Measurements from ENCODE around the gene TMPRSS11F.
"Not testable (repeated sequence)": the region's sequence is repeated elsewhere in the genome, so short reads cannot be mapped to it uniquely, and the experiment has no call there.

Gene TMPRSS11F

DNA sequence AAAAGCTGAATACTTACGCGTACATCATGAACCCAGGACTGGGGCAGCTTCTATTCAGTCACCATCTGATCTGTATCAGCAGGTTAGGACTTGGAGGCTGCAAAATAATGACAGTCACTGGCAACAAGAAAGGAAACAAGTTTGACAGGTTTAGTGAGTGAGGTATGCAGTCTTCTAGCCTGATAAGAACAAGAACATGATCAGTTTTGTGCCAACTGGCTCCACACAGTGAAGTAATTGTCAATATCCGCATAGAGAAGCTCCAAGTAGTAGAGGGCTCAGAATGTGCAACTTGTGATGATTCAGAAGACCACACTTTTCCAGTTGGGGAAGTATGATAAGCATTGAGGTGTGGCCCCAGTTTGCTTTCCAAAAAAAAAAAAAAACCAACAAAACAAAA, at the start of gene TMPRSS11F:
TSS of gene TMPRSS11F (minus strand) at position 77 of the 400 bp plus-strand sequence. CDS start at position 28, 49 bp downstream.
- no peak for DNase-seq (ENCODE audit: low read depth)

DNA sequence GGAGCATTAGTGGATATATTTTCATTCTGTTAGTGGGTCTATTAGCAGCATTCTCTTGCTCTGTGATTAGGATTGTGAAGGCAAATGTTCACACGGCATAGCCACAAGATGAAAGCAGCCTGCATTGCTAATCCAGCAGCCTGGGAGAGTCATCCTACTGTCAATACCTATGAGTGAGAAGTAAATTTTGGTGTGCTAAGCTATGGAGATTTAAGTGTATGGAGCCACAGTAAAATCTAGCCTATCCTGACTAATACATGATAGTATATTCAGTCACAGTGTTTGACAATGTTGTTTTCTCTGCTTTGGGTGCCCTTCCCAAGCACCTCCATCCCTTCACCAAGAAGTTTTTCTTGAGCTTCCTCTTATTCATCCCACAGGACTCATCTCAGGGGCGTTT, 47.2 kb upstream of the TMPRSS11F start:
- no peak for DNase-seq (ENCODE audit: low read depth)

DNA sequence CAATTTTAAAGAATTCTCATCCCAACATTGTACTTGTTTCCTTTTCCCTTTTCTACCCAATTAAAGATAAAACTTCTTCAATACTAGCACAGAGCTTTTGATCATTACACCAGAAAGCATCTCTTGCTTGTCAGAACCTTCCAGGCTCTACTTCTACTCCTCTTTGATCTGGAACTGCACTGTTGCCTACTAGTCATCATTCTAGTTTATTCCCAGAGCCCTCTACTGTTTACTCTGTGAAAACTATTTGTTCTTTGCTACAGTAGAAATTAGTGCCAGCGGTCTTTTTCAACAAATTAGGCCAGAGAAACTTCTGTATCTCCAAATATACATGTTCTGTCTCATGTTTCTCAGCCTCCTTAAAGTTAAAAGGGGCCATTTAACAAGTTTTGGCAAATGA, 46.8 kb upstream of the TMPRSS11F start:
- no peak for DNase-seq (ENCODE audit: low read depth)

DNA sequence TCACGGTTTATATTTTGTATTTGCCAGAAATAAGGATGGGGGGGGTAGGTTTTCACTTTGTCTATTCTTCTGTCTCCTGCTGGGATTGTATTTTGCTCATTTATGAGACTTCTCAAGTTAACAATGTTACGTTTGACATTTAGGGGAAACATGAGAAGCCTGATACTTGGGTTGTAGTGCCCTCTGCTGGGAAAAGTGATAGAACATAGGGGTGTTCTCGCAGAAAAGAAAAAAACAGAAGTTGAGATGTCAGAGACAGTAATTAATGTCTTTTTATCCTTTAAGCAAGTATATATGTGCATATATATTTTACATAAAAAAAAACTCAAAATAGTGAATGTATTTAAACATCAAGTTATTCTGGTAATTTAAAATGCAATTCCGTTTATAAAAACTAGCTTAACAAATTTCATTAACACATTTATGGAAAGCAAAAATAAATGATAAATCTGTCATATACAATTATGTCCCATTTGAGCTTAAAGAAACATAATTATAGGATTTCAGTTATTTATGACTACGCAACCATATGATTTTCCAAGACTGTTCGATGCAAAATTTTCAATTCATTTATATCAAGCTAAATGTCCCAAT, 46.0 kb upstream of the TMPRSS11F start:
- DNase-seq (ENCODE audit: low read depth): peak; percentile 24

DNA sequence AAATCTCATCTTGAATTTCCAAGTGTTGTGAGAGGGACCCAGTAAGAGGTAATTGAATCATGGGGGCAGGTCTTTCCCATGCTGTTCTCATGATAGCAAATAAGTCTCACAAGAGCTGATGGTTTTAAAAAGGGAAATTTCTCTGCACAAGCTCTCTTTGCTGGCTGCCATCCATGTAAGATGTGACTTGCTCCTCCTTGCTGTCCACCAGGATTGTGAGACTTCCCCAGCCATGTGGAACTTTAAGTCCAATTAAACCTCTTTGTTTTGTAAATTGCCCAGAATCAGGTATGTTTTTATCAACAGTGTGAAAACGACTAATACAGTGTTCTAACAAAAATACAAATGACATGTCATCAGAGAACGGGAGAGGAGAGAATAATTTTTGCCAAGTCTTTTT, 44.7 kb upstream of the TMPRSS11F start:
- DNase-seq (ENCODE audit: low read depth): not testable (repeated sequence)

DNA sequence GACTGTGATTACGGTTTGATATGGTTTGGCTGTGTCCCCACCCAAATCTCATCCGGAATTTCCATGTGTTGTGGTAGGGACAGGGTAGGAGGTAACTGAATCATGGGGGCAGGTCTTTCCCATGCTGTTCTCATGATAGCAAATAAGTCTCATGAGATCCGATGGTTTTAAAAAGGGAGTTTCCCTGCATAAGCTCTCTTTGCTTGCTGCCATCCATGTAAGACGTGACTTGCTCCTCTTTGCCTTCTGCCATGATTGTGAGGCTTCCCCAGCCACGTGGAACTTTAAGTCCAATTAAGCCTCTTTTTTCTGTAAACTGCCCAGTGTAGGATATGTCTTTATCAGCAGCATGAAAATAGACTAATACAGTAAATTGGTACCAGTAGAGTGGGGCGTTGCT, 42.5 kb upstream of the TMPRSS11F start:
- DNase-seq (ENCODE audit: low read depth): not testable (repeated sequence)

DNA sequence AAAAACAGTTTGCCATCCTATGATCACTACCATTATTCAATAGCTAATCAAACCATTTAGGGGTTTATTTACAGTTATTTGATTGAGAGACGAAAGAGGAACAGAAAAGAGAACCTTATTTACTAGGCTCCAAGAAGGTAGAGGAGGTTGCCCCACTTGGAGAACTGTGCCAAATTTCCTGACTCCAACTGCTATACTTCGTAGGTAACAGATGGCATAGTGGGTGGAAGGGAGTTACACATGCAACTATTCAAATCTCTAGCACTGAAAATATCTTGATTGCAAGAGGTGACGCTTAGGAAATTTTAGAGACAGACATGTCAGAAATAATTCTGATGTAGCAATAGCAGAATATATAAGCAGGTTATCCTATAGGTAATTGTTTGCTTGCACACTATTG, 38.0 kb upstream of the TMPRSS11F start:
- no peak for DNase-seq (ENCODE audit: low read depth)

DNA sequence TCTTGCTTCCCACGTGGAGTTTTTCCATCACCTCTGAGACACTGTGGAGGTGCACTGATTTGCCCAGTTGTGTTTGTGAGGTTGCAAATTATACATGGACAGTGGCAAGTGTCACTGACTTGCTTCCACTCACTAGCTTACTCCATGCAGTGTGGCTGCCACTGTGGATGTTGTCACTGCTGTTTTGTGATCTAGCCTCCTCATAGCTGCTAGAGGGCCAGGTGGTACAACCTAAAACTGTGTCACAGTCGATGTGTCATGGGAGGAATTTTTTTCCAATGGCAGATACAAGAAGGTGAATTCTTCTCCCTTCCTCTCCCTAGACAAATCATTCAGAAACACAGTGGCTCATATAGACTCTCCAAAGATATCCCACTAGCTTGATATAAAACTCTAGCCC, 37.5 kb upstream of the TMPRSS11F start:
- no peak for DNase-seq (ENCODE audit: low read depth)

DNA sequence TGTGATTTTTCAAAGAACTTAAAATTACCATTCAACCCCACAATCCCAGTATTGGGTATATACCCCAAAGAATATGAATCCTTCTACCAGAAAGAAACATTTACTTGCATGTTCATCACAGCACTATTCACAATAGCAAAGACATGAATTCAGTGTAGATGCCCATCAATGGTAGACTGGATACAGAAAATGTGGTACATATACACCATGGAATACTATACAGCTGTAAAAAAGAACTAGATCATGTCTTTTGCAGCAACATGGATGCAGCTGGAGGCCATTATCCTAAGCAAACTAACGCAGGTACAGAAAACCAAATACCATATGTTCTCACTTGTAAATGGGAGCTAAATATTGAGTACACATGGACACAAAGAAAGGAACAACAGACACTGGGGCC, 34.1 kb upstream of the TMPRSS11F start:
- DNase-seq (ENCODE audit: low read depth): no peak

DNA sequence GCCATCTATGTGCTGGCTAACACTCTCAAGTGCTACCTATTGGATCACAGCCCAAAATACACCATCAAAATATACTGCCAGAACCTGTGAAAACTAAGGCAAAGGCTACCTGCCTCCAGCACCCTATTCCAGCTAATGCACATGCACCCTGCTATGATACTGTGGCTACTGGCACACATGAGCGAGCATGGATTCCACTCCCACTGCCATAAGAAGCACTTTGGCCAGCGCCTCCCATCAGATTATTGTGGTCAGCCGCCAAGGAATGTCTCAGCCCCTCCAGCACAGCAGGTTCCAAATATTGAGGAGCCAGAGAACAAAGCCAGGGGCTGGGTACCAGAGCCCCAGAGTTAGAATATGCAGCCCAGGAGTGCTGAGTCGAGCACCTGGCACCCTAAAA, 32.5 kb upstream of the TMPRSS11F start:
- no peak for DNase-seq (ENCODE audit: low read depth)

DNA sequence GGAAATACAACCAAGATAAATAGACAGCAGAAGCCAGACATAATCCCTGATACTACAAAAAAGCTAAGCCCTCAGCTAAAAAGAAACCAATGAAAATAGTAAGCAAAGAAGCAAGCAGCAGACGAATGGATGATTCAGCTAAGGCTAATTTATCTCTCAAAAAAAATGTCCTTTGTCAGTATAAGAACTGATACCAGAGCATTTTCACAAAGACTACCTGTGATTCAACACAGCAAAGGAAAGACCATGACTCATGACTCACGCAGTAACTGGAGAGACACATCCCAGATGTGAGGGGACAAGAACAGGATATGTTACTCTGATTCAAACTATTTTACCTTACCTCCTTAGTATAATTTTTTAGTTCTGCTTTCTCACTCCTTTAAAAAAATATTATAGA, 22.7 kb upstream of the TMPRSS11F start:
- DNase-seq (ENCODE audit: low read depth): no peak

DNA sequence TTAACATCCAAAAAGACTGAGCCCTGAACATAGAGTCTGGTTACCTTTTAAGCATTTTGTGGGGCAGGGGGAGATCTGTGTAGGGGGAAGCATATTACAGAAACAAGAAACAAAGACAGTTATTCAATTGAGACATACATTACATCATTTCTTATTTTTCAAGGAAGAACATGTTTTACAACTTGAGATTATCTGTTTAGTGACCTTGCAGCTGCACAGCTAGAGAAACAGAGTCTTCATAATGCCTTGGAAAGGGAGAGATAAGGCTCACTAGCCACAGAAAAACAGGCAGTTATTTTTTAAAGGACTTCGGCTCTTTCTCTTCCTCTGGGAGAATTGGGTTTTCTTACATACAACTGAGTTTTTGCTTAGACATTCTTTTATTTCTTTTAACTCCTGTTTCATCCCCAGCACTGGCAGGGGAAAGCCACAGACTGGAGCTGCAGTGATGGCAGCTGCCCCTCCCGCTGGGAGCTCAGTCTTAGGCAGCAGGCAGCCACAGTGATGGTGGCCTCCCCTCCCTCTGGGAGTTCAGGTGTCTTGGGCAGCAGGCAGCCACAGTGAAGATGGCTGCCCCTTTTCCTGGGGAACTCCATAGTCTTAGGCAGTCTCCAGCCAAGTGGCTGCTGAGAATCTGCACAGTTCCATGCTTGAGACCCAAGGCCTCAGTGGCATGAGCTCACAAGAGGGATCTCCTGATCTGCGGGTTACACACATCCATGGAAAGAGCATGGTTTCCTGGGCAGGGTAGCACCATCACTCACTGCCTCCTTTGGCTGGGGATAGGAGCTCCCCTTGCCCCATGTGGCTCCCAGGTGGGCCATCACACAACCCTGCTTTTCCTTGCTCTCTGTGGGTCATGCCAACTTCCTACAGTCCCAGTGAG, 19.4 kb upstream of the TMPRSS11F start:
- no peak for DNase-seq (ENCODE audit: low read depth)

DNA sequence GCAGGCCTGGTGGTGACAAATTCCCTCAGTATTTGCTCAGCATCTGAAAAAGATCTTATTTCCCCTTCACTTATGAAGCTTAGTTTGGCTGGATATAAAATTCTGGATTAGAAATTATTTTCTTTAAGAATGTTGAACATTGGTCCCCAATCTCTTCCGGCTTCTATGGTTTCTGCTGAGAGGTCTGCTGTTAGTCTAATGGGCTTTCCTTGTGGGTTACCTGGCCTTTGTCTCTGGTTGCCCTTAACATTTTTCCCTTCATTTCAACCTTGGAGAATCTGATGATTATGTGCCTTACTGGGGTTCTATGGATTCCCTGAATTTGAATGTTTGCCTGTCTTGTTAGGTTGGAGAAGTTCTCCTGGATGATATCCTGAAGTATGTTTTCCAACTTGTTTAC, 17.4 kb upstream of the TMPRSS11F start:
- no peak for DNase-seq (ENCODE audit: low read depth)

DNA sequence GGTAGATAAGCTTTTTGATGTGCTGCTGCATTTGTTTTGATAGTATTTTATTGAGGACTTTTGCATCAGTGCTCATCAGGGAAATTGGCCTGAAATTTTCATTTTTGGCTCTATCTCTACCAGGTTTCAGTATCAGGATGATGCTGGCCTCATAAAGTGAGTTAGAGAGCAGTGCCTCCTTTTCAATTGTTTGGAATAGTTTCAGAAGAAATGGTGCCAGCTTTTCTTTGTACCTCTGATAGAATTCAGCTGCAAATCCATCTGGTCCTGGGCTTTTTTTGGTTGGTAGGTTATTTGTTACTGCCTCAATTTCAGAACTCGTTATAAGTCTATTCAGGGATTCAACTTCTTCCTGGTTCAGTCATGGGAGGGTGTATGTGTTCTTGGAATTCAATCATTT, 15.6 kb upstream of the TMPRSS11F start:
- no peak for DNase-seq (ENCODE audit: low read depth)

DNA sequence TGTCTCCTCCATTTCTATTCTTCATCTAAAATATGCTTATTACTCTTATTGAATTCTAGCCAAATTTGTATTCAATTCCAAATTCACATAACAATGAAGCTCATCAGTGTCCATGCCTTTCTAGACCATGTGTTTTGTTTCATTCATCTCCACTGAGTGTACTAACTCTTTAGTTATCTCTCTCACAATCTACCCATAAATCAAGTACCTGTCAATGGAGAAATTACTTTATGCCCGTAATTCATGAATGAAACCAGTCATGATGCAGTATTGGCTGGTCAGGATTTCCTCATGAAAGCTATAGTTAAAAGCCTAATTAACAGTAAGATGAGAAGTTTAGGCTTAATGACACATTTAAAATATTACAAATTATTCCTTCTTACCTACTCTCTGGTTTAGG, 12.2 kb upstream of the TMPRSS11F start:
- DNase-seq (ENCODE audit: low read depth): no peak

DNA sequence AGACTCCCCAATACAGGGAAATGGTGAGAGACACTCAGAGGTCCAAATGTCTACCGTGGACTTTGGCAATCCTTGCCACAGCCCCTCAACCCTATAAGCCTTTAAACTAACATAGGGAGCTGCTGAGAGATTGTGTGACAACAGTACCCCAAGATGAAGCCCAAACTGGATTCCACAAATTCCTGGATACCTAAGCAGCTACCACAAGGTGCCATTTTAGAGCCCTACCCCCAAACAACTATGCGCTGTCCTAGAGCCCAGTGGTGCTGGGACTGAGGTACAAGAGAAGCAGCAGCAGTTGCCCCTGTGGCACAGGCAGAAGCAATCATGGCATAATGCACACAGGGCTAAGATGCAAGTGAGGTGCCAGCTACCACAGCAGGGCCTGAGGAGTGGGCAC, 2.7 kb upstream of the TMPRSS11F start:
- DNase-seq (ENCODE audit: low read depth): no peak

DNA sequence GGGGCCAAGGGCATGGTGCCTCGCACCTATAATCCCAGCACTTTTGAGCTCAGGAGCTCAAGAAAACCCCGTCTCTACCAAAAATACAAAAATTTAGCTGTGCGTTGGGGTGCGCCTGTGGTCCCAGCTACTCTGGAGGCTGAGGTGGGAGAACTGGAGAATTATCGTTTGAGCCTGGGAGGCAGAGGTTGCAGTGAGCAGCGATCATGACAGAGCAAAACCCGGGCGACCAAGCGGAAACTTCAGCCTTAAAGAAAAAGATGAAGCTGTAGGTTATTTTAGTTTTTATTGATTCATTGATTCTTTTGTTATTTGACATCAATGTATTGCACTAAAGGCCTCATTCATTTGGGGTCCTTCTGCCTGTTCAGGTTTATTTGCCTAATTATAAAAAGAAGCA, 5.4 kb downstream of the TMPRSS11F start:
- no peak for DNase-seq (ENCODE audit: low read depth)

DNA sequence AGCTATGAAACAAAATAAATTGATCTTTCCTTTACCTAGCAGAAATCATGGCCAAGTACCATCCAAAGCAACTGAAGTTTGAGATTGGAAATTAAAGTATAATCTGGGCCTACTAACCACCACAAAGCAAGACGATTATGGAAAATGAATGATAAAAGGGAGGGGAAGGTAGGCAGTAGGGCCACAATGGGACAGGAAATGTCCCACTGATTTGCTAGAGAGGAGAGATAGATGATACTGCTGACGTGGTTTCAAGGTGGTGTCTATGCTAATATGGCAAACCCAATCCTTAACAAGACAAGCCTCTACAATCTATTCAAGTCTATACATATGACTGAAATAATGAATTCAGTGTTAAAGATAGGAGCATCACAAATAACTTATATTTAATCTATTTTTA, 6.1 kb downstream of the TMPRSS11F start:
- no peak for DNase-seq (ENCODE audit: low read depth)

DNA sequence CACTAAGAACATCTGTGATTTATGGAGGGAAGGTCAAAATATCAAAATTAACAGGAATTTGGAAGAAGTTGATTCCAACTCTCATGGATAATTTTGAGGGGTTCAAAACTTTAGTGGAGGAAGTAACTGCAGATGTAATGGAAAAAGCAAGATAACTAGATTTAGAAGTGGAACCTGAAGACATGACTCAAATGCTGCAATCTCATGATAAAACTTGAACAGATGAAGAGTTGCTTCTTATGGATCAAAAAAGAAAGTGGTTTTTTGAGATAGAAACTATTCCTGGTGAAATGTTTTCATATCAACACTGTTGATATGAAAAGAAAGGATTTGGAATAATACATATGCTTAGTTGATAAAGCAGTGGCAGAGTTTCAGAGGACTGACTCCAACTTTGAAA, 9.7 kb downstream of the TMPRSS11F start:
- no peak for DNase-seq (ENCODE audit: low read depth)

DNA sequence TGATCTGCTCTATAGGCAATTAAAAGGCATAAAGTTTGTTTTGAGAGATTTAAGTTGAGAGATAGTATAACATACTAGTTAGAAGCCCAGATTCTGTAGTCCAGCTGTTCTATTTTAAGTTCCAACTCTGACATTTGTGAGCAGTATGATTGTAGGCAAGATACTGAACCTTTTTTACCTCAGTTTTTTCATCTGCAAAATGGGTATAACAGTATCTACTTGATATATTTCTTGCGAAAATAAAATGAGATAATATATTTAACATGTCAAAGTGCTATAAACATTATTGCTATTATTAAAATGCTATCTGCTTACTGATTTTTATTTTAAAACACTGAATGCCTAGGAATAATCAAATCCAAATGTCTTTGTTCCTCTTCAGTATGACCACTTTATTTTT, 19.2 kb downstream of the TMPRSS11F start:
- no peak for DNase-seq (ENCODE audit: low read depth)

DNA sequence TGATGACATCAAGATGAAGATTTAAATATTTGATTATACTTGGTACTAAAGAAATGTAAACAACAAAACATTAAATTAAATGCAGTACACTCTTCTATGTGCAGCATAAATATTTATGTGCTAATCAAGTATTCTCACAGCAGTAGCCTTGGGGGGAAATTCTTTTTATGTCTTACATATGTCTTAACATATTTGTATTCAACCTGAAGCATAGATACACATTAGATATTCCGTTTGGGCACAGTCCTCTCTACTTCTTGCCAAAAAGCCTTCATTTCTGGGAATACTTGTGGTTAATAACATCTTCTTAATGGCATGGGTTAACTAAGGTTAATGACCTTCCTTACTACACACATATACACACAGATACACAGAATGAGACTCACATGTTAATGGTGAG, 19.8 kb downstream of the TMPRSS11F start:
- no peak for DNase-seq (ENCODE audit: low read depth)

DNA sequence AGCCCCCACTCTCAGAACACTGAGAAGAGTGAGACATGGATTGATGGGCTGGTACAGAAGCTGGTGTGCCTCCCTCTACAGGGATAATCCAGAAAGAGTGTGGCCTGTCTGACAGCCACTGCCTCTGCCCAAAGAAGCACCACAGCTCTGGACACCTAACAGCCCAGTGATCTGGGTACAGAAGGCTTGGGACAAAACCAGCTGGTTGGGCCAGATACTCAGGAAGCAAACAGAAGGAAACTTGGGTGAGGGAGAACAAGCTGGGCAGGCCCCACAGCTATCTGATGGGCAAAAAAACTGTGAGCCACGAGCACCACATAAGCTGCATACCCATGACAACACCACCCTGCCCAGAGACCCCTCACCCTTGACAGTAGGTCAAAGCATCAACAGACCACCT, 46.9 kb downstream of the TMPRSS11F start:
- DNase-seq (ENCODE audit: low read depth): no peak

DNA sequence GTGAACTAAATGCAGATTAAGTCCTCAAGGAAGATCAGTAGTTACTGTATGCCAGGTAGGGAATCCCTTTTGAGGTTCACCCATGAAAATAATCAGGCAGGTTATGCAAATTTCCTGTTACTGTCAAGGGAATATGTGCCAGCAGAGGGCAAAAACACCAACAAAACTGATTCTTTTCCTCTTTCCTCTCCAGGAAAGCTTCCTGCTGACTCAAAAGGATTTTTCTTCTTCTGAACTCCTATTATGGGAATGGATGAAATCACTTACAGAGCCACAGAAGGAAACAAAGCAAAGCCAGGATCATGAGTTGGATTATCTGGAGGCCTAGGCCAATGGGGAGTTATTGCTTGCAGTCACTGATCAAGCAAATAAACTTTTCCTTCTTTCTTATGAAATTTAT, 49.7 kb downstream of the TMPRSS11F start:
- DNase-seq (ENCODE audit: low read depth): no peak

DNA sequence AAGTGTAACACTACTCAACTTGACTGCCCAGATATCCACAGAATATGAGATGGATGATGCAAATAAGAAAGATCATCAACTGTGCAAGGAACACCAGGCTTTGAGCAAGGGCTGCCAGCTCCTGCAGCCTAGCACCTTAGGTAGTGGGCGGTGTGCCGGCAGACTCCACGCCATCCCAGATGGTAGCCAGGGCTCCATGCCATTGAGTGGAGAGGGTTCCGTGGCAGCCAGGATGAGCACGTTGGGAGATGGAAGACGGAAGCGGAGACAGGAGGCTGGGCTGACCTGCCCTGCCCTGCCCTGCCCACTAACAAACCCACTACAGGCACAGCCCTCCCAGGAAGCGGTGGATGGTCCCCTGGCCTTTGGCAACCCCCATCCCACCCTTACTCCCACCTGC, 51.9 kb downstream of the TMPRSS11F start:
- no peak for DNase-seq (ENCODE audit: low read depth)

All from GM04504 (cell line).